H9 (cell line): Measurements from ENCODE around the gene CELF1. TPM values are rescaled to one million over a fixed set of nuclear protein-coding genes. Genes with fewer than 3 reads are reported as not detected.

Experiments
- DNase-seq: peaks from one replicate; pipeline ENCODE4 v3.0.0-alpha.2; 2017
- H2AFZ ChIP-seq: one replicate; pipeline ENCODE4 v1.6.1; 2013; ENCODE audit warnings: mild to moderate bottlenecking, low read length, control low read depth, moderate library complexity
- H2AK5ac ChIP-seq: 2 replicates; pipeline ENCODE4 v1.6.1; 2013; ENCODE audit warnings: low read length, control low read depth, mixed read lengths; ENCODE audit not compliant: insufficient read length
- H2BK120ac ChIP-seq: one replicate; pipeline ENCODE4 v1.6.1; 2013; ENCODE audit warnings: low read depth, mild to moderate bottlenecking, low read length, control low read depth, inconsistent platforms; ENCODE audit not compliant: poor library complexity, severe bottlenecking
- H2BK12ac ChIP-seq: 2 replicates; pipeline ENCODE4 v1.6.1; 2013; ENCODE audit warnings: low read length, control low read depth, mixed read lengths, low read depth; ENCODE audit not compliant: insufficient read length
- H2BK15ac ChIP-seq: 2 replicates; pipeline ENCODE4 v1.6.1; 2013; ENCODE audit warnings: low read depth, low read length, control low read depth
- H2BK20ac ChIP-seq: one replicate; pipeline ENCODE4 v1.6.1; 2013; ENCODE audit warnings: low read depth, mild to moderate bottlenecking, low read length, control low read depth, inconsistent platforms; ENCODE audit not compliant: poor library complexity, severe bottlenecking
- H2BK5ac ChIP-seq: 2 replicates; pipeline ENCODE4 v1.6.1; 2013; ENCODE audit warnings: low read length, control low read depth, mixed read lengths; ENCODE audit not compliant: insufficient read length
- H3K14ac ChIP-seq: 2 replicates; pipeline ENCODE4 v1.6.1; 2013; ENCODE audit warnings: low read length, control low read depth; ENCODE audit not compliant: insufficient read depth
- H3K18ac ChIP-seq: 2 replicates; pipeline ENCODE4 v1.6.1; 2013; ENCODE audit warnings: low read depth, mild to moderate bottlenecking, mixed read lengths, low read length, control low read depth; ENCODE audit not compliant: insufficient read length
- H3K23ac ChIP-seq: 2 replicates; pipeline ENCODE4 v1.6.1; 2013; ENCODE audit warnings: low read length, control low read depth, mixed read lengths, low read depth; ENCODE audit not compliant: insufficient read length
- H3K23me2 ChIP-seq: 2 replicates; pipeline ENCODE4 v1.6.1; 2013; ENCODE audit warnings: low read depth, mild to moderate bottlenecking, mixed read lengths, low read length, control low read depth; ENCODE audit not compliant: insufficient read length, poor library complexity, severe bottlenecking
- H3K27ac ChIP-seq: 2 replicates; pipeline ENCODE4 v1.5.1; 2013; ENCODE audit warnings: low read length, control low read depth, mixed read lengths, low read depth; ENCODE audit not compliant: insufficient read length
- H3K27me3 ChIP-seq: 2 replicates; pipeline ENCODE4 v1.6.1; 2013; ENCODE audit warnings: low read length, control low read depth, inconsistent platforms; ENCODE audit not compliant: insufficient read depth
- H3K4ac ChIP-seq: 2 replicates; pipeline ENCODE4 v1.6.1; 2013; ENCODE audit warnings: low read depth, mild to moderate bottlenecking, control low read depth, inconsistent platforms, low read length, moderate library complexity
- H3K4me1 ChIP-seq: 2 replicates; pipeline ENCODE4 v1.6.1; 2013; ENCODE audit warnings: low read length, control low read depth, inconsistent platforms; ENCODE audit not compliant: insufficient read depth
- H3K4me2 ChIP-seq: 2 replicates; pipeline ENCODE4 v1.6.1; 2013; ENCODE audit warnings: low read length, control low read depth, mixed read lengths; ENCODE audit not compliant: insufficient read length, insufficient read depth
- H3K56ac ChIP-seq: 2 replicates; pipeline ENCODE4 v1.6.1; 2013; ENCODE audit warnings: low read depth, mild to moderate bottlenecking, mixed read lengths, low read length, control low read depth; ENCODE audit not compliant: insufficient read length
- H3K79me1 ChIP-seq: 2 replicates; pipeline ENCODE4 v1.6.1; 2013; ENCODE audit warnings: low read depth, mild to moderate bottlenecking, moderate library complexity, low read length, control low read depth, inconsistent platforms; ENCODE audit not compliant: insufficient read depth, poor library complexity, severe bottlenecking
- H3K79me2 ChIP-seq: 2 replicates; pipeline ENCODE4 v1.6.1; 2013; ENCODE audit warnings: low read length, control low read depth, inconsistent platforms; ENCODE audit not compliant: insufficient read depth
- H3K9ac ChIP-seq: 2 replicates; pipeline ENCODE4 v1.6.1; 2013; ENCODE audit warnings: low read length, control low read depth, mixed read lengths; ENCODE audit not compliant: insufficient read length; ENCODE audit errors: extremely low read depth
- H3K9me3 ChIP-seq: one replicate; pipeline ENCODE4 v1.6.1; 2013; ENCODE audit warnings: low read depth, low read length, inconsistent platforms; ENCODE audit not compliant: control insufficient read depth
- H3T11ph ChIP-seq: one replicate; pipeline ENCODE4 v1.6.1; 2013; ENCODE audit warnings: mild to moderate bottlenecking, low read length, control low read depth, inconsistent platforms
- H4K20me1 ChIP-seq: one replicate; pipeline ENCODE4 v1.6.1; 2013; ENCODE audit not compliant: control insufficient read depth, insufficient read length, insufficient read depth
- H4K5ac ChIP-seq: 2 replicates; pipeline ENCODE4 v1.6.1; 2013; ENCODE audit warnings: low read depth, mild to moderate bottlenecking, mixed read lengths, low read length, control low read depth; ENCODE audit not compliant: insufficient read length
- H4K8ac ChIP-seq: replicated peaks from 2 replicates; pipeline ENCODE4 v1.6.1; 2013; ENCODE audit warnings: low read length, control low read depth, mixed read lengths, low read depth; ENCODE audit not compliant: insufficient read length
- H4K91ac ChIP-seq: 2 replicates; pipeline ENCODE4 v1.6.1; 2013; ENCODE audit warnings: low read depth, mild to moderate bottlenecking, moderate library complexity, mixed read lengths, low read length, control low read depth; ENCODE audit not compliant: insufficient read length
- H3K27ac Mint-ChIP-seq, 3 experiments: 2 replicates in 2 of 3; 3 replicates in 1 of 3; pipeline ENCODE4 v1.8.0; 2020 to 2021; ENCODE audit warnings: mixed read lengths in 3 of 3, mild to moderate bottlenecking in 1 of 3, moderate library complexity in 1 of 3
- H3K27me3 Mint-ChIP-seq: 2 replicates; pipeline ENCODE4 v1.8.0; 2021; ENCODE audit warnings: low read depth, mild to moderate bottlenecking, moderate library complexity, mixed read lengths
- H3K36me3 Mint-ChIP-seq, 3 experiments: 2 replicates in 2 of 3; 3 replicates in 1 of 3; pipeline ENCODE4 v1.8.0; 2020 to 2021; ENCODE audit warnings: low read depth in 3 of 3, mixed read lengths in 3 of 3; ENCODE audit not compliant: insufficient read depth in 1 of 3
- H3K4me1 Mint-ChIP-seq, 2 experiments: 2 replicates each; pipeline ENCODE4 v1.8.0; 2020; ENCODE audit warnings: mixed read lengths in 2 of 2
- H3K4me3 Mint-ChIP-seq, 2 experiments: 2 replicates in 1 of 2; 3 replicates in 1 of 2; pipeline ENCODE4 v1.8.0; 2020 to 2021; ENCODE audit warnings: mild to moderate bottlenecking in 2 of 2, mixed read lengths in 2 of 2, moderate library complexity in 1 of 2
- H3K9me3 Mint-ChIP-seq, 2 experiments: 2 replicates in 1 of 2; 3 replicates in 1 of 2; pipeline ENCODE4 v1.8.0; 2020; ENCODE audit warnings: mild to moderate bottlenecking in 2 of 2, mixed read lengths in 2 of 2, moderate library complexity in 1 of 2
- CTCF ChIP-seq: fragments of 200-600 bp; sonication (generic); conservative IDR thresholded peaks from 3 replicates; pipeline ENCODE4 v1.8.0; 2021; ENCODE audit warnings: antibody characterized with exemption, mild to moderate bottlenecking
- WGBS: extraction: QIAGEN DNeasy Blood & Tissue Kit; methylation state at CpG from one replicate; pipeline ENCODE4 v1.1.7; 2013; ENCODE audit warnings: missing lambda C conversion rate, low lambda C conversion rate, mixed read lengths; ENCODE audit not compliant: insufficient read length; ENCODE audit errors: extremely low coverage; 5-methylcytosine and 5-hydroxymethylcytosine counted together
- total RNA-seq: library from RNA; stranded (reverse); gene quantifications from 2 replicates; pipeline ENCODE4 v1.2.1, GENCODE V29; 2021

CELF1 gene
- total RNA-seq, 1 experiment from 2014 or later = 211 TPM

GRCh38 chr11:47477753-47478152 is 75.2 kb downstream of the CELF1 start:
- Histone ChIP-seq H4K20me1 (no peaks in the 10 kb centered on the region), H2BK120ac (no peak overlapping the region), H3K4me1 (no peaks in the 10 kb centered on the region), H3K23me2 (no peaks in the 10 kb centered on the region), H3K27ac (no peak overlapping the region), H3K23ac (no peak overlapping the region), H2BK12ac (no peak overlapping the region), H3K18ac (no peak overlapping the region), H3K9ac (no peak overlapping the region), H4K91ac (no peak overlapping the region), H2BK15ac (no peak overlapping the region), H3K27me3 (no peaks in the 10 kb centered on the region), H3K14ac (no peak overlapping the region), H3K4me2 (no peak overlapping the region), H2AFZ (no peak overlapping the region), H3K79me2 (0 out of 2 replicates have a peak, but pooled peaks cover 5% of the 10 kb centered on the region), H3K4ac (no peak overlapping the region), H3K9me3 (no peaks in the 10 kb centered on the region), H3T11ph (no peak overlapping the region), H2AK5ac (no peak overlapping the region), H2BK20ac (no peak overlapping the region), H2BK5ac (no peak overlapping the region), H4K8ac (no peak overlapping the region), H3K79me1 (peaks cover 3% of the 10 kb centered on the region), H3K56ac (no peak overlapping the region), H4K5ac (no peak overlapping the region)
- H3K9me3 Mint-ChIP-seq = no peaks in the 10 kb centered on the region
- DNase-seq = no peak
- H3K4me1 Mint-ChIP-seq = no peaks in the 10 kb centered on the region
- WGBS = no CpG with 5 or more reads among the region's 4 CpGs
- no peak overlapping the region; a peak in 1 of 7 replicates for H3K27ac Mint-ChIP-seq
- no peaks in the 10 kb centered on the region for H3K27me3 Mint-ChIP-seq
- TF ChIP-seq CTCF = no peak
- H3K4me3 Mint-ChIP-seq = no peak overlapping the region
- peaks cover 55 to 97% (median 81%) of the 10 kb centered on the region in 3 experiments for H3K36me3 Mint-ChIP-seq
